NOMO-1 (cell line): ENCODE data around the gene ELP5.

Source experiments
- DNase-seq, 2 experiments: peaks; one replicate each; lab custom pipeline; 2025; ENCODE audit not compliant: unreplicated experiment in 2 of 2; lab: John Stamatoyannopoulos, UW

The ELP5 gene

GRCh38 chr17:7282752-7283321, 30.8 kb downstream of the ELP5 start:
- DNase-seq = no peak

- DNase-seq = no peak
Measured at GRCh38 chr17:7283471-7284216, 31.6 kb downstream of the ELP5 start.

DNA sequence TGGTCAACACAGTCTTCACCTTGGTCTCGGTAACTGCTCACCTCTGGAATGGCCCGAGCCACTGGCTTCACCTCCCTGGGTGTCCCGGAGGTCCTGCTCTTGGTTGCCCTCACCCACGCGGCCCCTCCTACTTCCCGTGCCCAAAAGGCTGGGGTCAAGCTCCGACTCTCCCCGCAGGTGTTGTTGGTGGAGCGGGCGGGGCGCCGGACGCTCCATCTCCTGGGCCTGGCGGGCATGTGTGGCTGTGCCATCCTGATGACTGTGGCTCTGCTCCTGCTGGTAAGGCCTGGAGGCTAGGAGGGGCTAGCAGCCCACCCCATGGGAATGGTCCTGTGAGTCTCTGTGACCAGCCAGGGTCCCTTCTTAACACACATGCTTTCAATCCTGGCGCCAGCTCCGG, 32.9 kb downstream of the ELP5 start:
- DNase-seq = no peak

- no peak for DNase-seq
Measured at GRCh38 chr17:7285679-7286078, 33.7 kb downstream of the ELP5 start.

GRCh38 chr17:7289256-7290032, 37.4 kb downstream of the ELP5 start:
- DNase-seq = no peak

GRCh38 chr17:7290166-7290565, 38.2 kb downstream of the ELP5 start:
- no peak for DNase-seq

- DNase-seq = no peak
Measured at GRCh38 chr17:7290685-7291084, 38.7 kb downstream of the ELP5 start.

GRCh38 chr17:7292194-7292593, 40.2 kb downstream of the ELP5 start:
- DNase-seq = no peak

DNA sequence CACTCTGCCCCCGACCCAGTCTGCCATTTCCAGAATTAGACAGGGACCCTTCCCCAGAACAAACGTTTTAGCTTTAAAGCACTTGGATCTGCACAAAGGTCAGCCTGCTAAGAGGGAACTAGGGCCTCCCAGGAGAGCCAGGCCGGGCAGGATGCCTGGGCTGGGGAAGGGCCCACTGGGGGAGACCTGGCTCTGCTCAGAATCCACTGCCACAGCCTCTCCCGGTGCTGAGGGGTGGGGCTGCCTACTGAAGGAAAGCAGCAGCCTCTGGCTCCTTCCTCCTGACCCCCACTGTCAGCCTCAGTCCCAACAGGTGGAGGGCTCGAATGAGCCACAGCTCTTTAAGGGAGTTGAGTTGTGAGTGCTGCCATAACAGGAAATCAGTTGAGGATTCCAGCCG, 40.7 kb downstream of the ELP5 start:
- no peak for DNase-seq

DNA sequence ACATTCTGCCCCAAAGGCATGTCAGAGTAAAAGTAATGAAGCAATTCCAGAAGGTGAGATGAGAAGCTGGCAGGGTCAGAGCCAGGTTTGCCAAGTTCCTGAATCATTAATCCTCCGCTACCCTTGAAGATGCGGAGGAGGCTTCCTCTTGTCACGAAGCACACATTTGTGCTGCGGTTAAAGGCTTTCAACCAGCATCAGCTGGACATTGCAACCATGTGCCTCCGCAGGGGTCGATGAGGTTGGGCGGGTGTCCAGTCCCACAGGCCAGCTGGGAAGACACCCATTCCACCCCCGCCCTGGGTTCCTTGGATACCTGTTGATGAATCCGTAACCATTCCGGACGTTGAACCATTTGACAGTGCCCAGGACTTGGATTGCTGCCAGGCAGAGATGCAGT, 41.1 kb downstream of the ELP5 start:
- no peak for DNase-seq

DNA sequence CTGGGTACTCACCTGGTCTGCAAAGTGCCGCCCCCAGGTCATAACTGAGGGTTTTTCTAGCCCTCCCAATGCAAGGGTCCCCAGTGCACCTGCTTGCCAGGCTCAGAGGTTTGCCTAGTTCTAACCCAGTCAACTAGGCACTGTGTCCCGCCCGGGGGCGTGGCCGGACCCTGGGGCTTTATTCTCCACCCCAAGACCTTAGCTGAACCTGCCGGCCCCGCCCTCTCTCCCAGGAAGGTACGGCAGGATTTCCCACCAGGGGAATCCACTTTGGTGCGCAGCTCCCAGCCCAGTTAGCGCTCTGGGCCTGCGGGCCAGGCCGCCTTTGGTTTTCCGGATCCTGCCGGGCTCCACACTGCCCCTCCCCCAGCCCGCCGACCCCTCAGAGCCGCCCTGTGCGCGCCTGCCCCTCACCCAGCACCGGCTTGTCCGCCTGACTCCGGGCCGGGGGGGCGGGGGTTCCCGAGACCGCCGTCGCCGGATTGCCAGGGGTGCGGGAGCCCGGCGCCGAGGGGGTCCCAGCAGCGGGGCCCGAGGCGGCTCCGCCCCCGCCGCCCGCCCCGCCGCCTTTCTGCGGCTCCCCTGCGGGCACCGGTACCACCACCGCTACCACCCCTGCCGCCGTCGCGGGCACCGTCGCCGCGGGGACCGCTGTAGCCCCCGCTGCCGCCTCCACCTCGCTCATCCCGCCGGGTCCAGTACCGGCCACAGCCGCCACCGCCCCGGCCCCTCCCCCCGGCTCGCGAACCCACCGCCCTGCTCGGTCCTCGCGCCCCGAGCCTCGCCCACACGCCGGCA, 42.0 kb downstream of the ELP5 start:
- DNase-seq = no peak

DNA sequence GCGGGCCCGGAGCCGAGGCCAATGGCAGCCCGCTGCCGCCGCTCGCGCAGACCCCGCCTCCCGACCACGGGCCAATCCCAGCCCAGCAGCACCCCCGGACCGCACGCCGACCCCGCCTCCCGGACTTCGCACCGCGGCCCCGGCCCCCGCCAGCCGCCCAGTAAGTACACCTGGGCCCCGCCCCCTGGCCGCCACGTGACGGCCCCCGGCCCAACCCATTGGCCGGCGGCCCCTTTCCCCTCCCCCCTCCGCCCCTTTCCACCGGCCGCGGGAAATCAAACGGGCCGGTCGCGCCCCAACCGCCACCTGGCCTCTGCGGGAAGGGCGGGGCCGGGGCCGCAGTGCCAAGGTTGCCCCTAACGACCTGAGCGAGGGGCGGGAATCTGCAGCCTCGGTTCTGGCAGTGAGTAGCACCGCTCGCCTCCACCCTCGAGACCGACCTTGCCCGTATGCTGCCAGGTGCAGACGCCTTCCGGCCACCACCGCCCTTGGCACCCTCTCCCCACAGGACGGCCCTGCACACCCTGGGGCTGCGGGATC, 42.7 kb downstream of the ELP5 start, which contains the start of gene YBX2:
TSS of gene YBX2 (minus strand) at position 26 of the 540 bp plus-strand sequence. CDS start 139 bp downstream, outside the sequence.
- DNase-seq = peak; percentile 58 to 78

DNA sequence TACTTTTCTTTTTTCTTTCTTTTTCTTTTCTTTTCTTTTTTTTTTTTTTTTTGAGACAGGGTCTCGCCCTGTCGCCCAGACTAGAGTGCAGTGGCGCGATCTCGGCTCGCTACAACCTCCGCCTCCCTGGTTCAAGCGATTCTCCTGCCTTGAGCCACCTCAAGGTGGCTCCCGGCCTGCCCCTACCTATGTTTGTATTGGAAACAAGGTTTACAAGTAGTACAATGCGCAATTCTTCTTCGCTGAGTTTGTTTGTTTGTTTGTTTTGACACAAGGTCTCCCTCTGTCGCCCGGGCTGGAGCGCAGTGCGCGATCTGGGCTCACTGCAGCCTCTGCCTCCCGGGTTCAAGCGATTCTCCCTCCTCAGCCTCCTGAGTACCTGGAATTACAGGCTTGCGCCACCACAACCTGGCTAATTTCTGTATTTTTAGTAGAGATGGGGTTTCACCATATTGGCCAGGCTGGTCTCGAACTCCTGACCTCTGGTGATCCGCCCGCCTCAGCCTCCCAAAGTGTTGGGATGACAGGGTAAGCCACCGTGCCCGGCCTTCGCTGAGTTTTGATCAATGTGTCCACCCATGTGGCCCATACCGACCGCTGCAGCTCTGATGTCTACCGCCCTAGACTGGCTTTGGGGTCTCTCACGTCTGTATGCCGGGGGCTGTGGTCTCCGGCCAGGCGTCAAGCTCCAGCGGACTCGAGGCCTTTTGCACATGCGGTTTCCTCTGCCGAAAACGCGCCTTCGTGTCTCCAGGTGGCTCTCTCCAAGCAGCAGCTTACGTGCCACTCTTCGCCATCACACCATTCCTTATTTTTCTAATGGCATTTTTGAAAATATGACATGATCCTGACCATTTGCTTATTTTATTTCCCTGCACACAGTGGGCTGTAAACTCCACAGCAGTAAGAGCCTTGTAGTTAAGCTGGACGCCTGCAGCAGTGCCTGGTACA, 43.5 kb downstream of the ELP5 start:
- no peak for DNase-seq

- peak; percentile 57 to 66 for DNase-seq
Measured at GRCh38 chr17:7296189-7296861, 44.3 kb downstream of the ELP5 start.

GRCh38 chr17:7304179-7304578, 52.2 kb downstream of the ELP5 start:
- no peak for DNase-seq

- DNase-seq = peak; percentile 98 to 100
Measured at GRCh38 chr17:7306911-7307685, 55.1 kb downstream of the ELP5 start, which contains the start of gene EIF5A. Gene EIF5A, plus strand, starts transcription at chr17:7307628. Its CDS starts 2,008 bp downstream, at chr17:7309636.

DNA sequence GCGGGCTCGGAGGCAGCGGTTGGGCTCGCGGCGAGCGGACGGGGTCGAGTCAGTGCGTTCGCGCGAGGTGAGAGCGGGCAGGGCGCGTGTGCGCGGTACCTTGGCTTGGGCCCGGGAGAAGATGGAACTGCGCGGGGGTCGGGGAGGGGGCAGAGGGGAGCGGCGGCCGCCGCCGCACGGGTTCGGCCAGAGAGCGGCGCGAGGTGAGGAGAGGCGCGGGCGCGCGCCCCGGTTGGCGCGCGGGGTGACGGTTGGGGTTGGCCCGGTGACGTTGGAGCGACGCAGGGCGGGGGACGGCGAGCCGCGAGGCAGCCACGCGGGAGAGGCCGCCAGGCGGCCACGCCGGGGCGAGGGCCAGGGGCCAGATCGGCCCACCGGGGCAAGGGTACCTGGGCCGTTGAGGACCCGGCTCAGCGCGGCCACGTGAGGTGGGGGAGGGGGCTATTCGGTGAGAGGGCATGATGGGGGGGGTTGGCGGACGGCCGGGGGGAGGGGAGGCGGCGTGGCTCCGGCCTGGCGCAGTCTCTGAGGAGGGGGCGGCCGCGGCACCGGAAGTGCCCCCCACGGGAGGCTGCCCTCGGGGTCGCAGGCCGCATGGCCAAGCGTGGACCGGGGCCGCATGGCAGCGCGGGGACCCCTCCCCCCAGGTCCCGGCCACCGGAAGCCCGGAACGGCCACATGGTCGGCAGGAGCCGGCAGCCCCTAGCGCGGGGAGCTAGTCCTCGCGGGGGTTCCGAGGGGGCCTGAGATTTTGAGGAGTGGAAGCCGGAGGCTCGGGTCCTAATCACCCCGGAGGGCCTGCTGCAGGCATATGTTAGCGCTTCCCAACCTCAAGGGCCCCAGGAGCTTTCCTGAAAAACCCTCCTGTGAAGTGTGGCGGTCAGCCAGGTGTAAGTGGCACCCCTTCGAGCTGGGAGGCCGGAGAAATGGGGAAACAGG, 55.9 kb downstream of the ELP5 start:
- peak; percentile 18 to 57 for DNase-seq
